Endothelial cell of umbilical vein (primary cell): ENCODE results near the gene RYR2.

Experiments
- FOS ChIP-seq: IDR thresholded peaks from 2 replicates; pipeline ENCODE4 v1.6.1; 2011; ENCODE audit warnings: mild to moderate bottlenecking, low read length, moderate library complexity, borderline replicate concordance; ENCODE audit not compliant: insufficient read depth
- GATA2 ChIP-seq: IDR thresholded peaks from 2 replicates; pipeline ENCODE4 v1.7.0; 2011; ENCODE audit warnings: low read depth, mild to moderate bottlenecking, moderate library complexity, mixed read lengths, low read length; ENCODE audit not compliant: insufficient read length, insufficient read depth
- JUN ChIP-seq: IDR thresholded peaks from 2 replicates; pipeline ENCODE4 v1.6.1; 2011; ENCODE audit warnings: borderline replicate concordance, low read depth; ENCODE audit not compliant: insufficient read length, insufficient read depth
- POLR2A ChIP-seq: IDR thresholded peaks from 2 replicates; pipeline ENCODE4 v1.6.1; 2012; ENCODE audit warnings: low read depth, mild to moderate bottlenecking, control low read depth, low read length
- POLR2AphosphoS5 ChIP-seq: IDR thresholded peaks from 2 replicates; pipeline ENCODE4 v1.6.1; 2012; ENCODE audit warnings: low read depth, mild to moderate bottlenecking, control low read depth, low read length, moderate library complexity; ENCODE audit not compliant: insufficient read depth
- TF ChIP-seq, protein P1 (sequence below), 2 donors: IDR thresholded peaks; 1 replicate in 1 of 2; 2 replicates in 1 of 2; pipeline ENCODE4 v1.5.1; 2011; ENCODE audit warnings: low read length in 2 of 2, mild to moderate bottlenecking in 2 of 2, moderate library complexity in 2 of 2, control low read depth in 1 of 2, inconsistent platforms in 1 of 2, low read depth in 1 of 2; ENCODE audit not compliant: insufficient read depth in 1 of 2; ENCODE audit errors: extremely low read depth in 1 of 2

DNA sequence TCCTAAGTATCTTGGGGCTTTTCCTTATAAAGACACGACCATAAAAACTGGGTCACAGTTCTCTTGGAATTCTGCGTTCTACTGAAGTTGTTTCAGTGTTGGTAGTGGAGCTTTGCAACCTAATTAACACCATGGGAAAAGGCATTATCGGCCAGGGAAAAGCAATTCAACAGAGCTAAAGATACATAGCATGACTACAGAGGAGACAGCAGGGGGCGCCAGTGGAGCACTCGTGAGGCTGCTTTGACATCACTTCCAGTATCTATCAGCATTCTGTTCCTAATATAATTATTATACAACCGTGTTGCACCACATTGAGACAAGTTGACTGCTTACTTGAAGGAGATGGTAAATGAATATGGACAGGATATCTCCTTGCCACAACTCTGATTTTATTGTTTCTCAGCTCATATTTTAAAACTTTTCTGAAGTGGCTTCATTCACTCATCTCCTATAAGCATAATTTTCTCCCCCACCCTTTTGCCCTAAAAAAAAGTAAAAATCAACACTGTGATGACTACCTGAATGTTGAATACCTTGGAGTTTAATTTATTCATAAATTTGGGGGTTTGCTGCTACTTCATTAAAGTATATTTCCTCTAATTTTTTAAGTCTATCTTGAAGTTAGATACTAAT lies 809.3 kb downstream of the RYR2 start:
- TF ChIP-seq FOS, result no peak
- TF ChIP-seq, protein P1, sequence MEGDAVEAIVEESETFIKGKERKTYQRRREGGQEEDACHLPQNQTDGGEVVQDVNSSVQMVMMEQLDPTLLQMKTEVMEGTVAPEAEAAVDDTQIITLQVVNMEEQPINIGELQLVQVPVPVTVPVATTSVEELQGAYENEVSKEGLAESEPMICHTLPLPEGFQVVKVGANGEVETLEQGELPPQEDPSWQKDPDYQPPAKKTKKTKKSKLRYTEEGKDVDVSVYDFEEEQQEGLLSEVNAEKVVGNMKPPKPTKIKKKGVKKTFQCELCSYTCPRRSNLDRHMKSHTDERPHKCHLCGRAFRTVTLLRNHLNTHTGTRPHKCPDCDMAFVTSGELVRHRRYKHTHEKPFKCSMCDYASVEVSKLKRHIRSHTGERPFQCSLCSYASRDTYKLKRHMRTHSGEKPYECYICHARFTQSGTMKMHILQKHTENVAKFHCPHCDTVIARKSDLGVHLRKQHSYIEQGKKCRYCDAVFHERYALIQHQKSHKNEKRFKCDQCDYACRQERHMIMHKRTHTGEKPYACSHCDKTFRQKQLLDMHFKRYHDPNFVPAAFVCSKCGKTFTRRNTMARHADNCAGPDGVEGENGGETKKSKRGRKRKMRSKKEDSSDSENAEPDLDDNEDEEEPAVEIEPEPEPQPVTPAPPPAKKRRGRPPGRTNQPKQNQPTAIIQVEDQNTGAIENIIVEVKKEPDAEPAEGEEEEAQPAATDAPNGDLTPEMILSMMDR (IDR thresholded peaks at IDR 0.05; ENCODE audit: extremely low read depth in 1 of 2, insufficient read depth in 1 of 2, low read depth in 1 of 2, low read length in 2 of 2), result no peak
- no peak for TF ChIP-seq JUN
- no peak for TF ChIP-seq GATA2
- TF ChIP-seq POLR2A, result no peak
- TF ChIP-seq POLR2AphosphoS5, result no peak
